Measurements from ENCODE around the gene GPR141. TPM values are rescaled to one million over a fixed set of nuclear protein-coding genes. Genes with fewer than 3 reads are reported as not detected.

GPR141 gene
- total RNA-seq, 1 donor from 2014 or later: not detected

GRCh38 chr7:37769726-37770125, 86.2 kb downstream of the GPR141 start:
- H3K9me3 Mint-ChIP-seq (ENCODE audit: unreplicated experiment): no peaks in the 10 kb centered on the region
- TF ChIP-seq, protein P1, sequence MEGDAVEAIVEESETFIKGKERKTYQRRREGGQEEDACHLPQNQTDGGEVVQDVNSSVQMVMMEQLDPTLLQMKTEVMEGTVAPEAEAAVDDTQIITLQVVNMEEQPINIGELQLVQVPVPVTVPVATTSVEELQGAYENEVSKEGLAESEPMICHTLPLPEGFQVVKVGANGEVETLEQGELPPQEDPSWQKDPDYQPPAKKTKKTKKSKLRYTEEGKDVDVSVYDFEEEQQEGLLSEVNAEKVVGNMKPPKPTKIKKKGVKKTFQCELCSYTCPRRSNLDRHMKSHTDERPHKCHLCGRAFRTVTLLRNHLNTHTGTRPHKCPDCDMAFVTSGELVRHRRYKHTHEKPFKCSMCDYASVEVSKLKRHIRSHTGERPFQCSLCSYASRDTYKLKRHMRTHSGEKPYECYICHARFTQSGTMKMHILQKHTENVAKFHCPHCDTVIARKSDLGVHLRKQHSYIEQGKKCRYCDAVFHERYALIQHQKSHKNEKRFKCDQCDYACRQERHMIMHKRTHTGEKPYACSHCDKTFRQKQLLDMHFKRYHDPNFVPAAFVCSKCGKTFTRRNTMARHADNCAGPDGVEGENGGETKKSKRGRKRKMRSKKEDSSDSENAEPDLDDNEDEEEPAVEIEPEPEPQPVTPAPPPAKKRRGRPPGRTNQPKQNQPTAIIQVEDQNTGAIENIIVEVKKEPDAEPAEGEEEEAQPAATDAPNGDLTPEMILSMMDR (IDR thresholded peaks at IDR 0.05; ENCODE audit: partially characterized antibody, unreplicated experiment): no peak
- H3K27ac Mint-ChIP-seq (ENCODE audit: unreplicated experiment): no peak overlapping the region
- H3K4me1 Mint-ChIP-seq (ENCODE audit: low read depth, unreplicated experiment): peaks cover 2% of the 10 kb centered on the region
- no peak for DNase-seq
- peaks cover 9% of the 10 kb centered on the region for H3K36me3 Mint-ChIP-seq (ENCODE audit: unreplicated experiment)
- no peaks in the 10 kb centered on the region for H3K27me3 Mint-ChIP-seq (ENCODE audit: unreplicated experiment)
- H3K4me3 Mint-ChIP-seq (ENCODE audit: unreplicated experiment): no peak overlapping the region

GRCh38 chr7:37770838-37771237, 87.3 kb downstream of the GPR141 start:
- DNase-seq: no peak
- peaks cover 9% of the 10 kb centered on the region for H3K36me3 Mint-ChIP-seq (ENCODE audit: unreplicated experiment)
- peaks cover 2% of the 10 kb centered on the region for H3K4me1 Mint-ChIP-seq (ENCODE audit: low read depth, unreplicated experiment)
- H3K9me3 Mint-ChIP-seq (ENCODE audit: unreplicated experiment): peaks cover 2% of the 10 kb centered on the region
- no peak overlapping the region for H3K4me3 Mint-ChIP-seq (ENCODE audit: unreplicated experiment)
- H3K27ac Mint-ChIP-seq (ENCODE audit: unreplicated experiment): no peak overlapping the region
- H3K27me3 Mint-ChIP-seq (ENCODE audit: unreplicated experiment): no peaks in the 10 kb centered on the region
- TF ChIP-seq, protein P1 (IDR thresholded peaks at IDR 0.05; ENCODE audit: partially characterized antibody, unreplicated experiment): no peak

- H3K4me1 Mint-ChIP-seq (ENCODE audit: low read depth, unreplicated experiment): peaks cover 2% of the 10 kb centered on the region
- H3K36me3 Mint-ChIP-seq (ENCODE audit: unreplicated experiment): peaks cover 9% of the 10 kb centered on the region
- TF ChIP-seq, protein P1 (IDR thresholded peaks at IDR 0.05; ENCODE audit: partially characterized antibody, unreplicated experiment): no peak
- no peaks in the 10 kb centered on the region for H3K27me3 Mint-ChIP-seq (ENCODE audit: unreplicated experiment)
- no peak for DNase-seq
- H3K27ac Mint-ChIP-seq (ENCODE audit: unreplicated experiment): no peak overlapping the region
- peaks cover 2% of the 10 kb centered on the region for H3K9me3 Mint-ChIP-seq (ENCODE audit: unreplicated experiment)
- no peak overlapping the region for H3K4me3 Mint-ChIP-seq (ENCODE audit: unreplicated experiment)
Observed at GRCh38 chr7:37771342-37771741, 87.8 kb downstream of the GPR141 start.

- no peaks in the 10 kb centered on the region for H3K27me3 Mint-ChIP-seq (ENCODE audit: unreplicated experiment)
- TF ChIP-seq, protein P1 (IDR thresholded peaks at IDR 0.05; ENCODE audit: partially characterized antibody, unreplicated experiment): no peak
- no peak for DNase-seq
- H3K27ac Mint-ChIP-seq (ENCODE audit: unreplicated experiment): no peak overlapping the region
- no peaks in the 10 kb centered on the region for H3K4me1 Mint-ChIP-seq (ENCODE audit: low read depth, unreplicated experiment)
- H3K4me3 Mint-ChIP-seq (ENCODE audit: unreplicated experiment): no peak overlapping the region
- H3K9me3 Mint-ChIP-seq (ENCODE audit: unreplicated experiment): peaks cover 2% of the 10 kb centered on the region
- H3K36me3 Mint-ChIP-seq (ENCODE audit: unreplicated experiment): peaks cover 12% of the 10 kb centered on the region
Observed at GRCh38 chr7:37771801-37772200, 88.2 kb downstream of the GPR141 start.

- no peak for DNase-seq
- peaks cover 4% of the 10 kb centered on the region for H3K9me3 Mint-ChIP-seq (ENCODE audit: unreplicated experiment)
- TF ChIP-seq, protein P1 (IDR thresholded peaks at IDR 0.05; ENCODE audit: partially characterized antibody, unreplicated experiment): no peak
Observed at GRCh38 chr7:37775921-37776320, 92.4 kb downstream of the GPR141 start.

More at GRCh38 chr7:37775921-37776320, 92.4 kb downstream of the GPR141 start:
- Mint-ChIP-seq H3K27ac (ENCODE audit: unreplicated experiment) (no peak overlapping the region), H3K27me3 (ENCODE audit: unreplicated experiment) (no peaks in the 10 kb centered on the region), H3K4me1 (ENCODE audit: low read depth, unreplicated experiment) (no peaks in the 10 kb centered on the region), H3K4me3 (ENCODE audit: unreplicated experiment) (no peak overlapping the region), H3K36me3 (ENCODE audit: unreplicated experiment) (peaks cover 7% of the 10 kb centered on the region)
